Measurements from ENCODE around the gene P2RX6.

DNA sequence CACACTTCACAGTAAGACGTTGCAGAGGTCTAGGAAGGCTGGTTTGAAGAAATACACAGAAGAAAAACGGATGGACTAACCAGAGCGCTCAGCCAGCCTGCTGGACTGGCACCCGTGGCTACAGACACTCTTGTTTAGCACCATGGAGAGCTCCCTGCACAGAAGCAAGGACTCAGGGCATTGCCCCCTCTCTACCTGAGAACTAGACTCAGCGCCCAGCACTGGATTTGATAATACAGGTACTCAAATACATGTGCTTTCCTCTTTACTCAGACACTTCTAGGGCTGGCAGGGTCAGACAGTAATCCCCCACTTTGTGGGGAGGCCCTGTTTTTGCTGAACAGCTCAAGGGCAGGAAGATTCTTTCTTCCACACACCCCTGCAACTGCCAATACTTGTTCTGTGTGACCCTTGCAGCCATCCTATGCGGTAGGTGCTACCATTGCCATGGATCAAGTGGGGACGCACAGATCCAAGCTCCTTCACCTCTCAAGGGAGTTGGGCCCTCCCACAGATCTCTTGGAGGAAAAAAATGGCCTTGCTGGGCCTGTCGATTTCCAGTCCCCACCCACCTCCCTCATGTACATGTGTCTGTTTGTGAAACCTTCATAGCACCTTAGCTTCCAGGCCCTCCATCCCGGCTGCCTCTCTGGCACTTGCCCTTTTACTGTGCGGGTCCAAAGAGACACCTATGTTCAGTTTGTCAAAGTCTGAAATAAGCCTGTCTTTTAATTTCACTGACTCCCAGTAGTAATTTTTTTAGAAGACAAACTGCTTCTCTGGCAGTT lies 5.1 kb upstream of the P2RX6 start:
- TF ChIP-seq CTCF (IDR thresholded peaks at IDR 0.05) = no peak
- TF ChIP-seq ZFX (IDR thresholded peaks at IDR 0.05; ENCODE audit: borderline replicate concordance) = no peak
